Epithelial cell of esophagus (primary cell): ENCODE results near the gene TTBK2.

ENCODE experiments used
- DNase-seq: peaks from one replicate; pipeline ENCODE4 v3.0.0; 2010; ENCODE audit warnings: low read depth
- H3K4me3 ChIP-seq: 2 replicates; pipeline ENCODE4 v1.5.1; 2011; ENCODE audit warnings: mild to moderate bottlenecking, low read length, control low read depth
- CTCF ChIP-seq: IDR thresholded peaks from 2 replicates; pipeline ENCODE4 v1.5.1; 2011; ENCODE audit warnings: low read depth, mild to moderate bottlenecking, low read length, control low read depth, inconsistent platforms; ENCODE audit not compliant: insufficient read depth; ENCODE audit errors: missing control alignments

Gene TTBK2

DNA sequence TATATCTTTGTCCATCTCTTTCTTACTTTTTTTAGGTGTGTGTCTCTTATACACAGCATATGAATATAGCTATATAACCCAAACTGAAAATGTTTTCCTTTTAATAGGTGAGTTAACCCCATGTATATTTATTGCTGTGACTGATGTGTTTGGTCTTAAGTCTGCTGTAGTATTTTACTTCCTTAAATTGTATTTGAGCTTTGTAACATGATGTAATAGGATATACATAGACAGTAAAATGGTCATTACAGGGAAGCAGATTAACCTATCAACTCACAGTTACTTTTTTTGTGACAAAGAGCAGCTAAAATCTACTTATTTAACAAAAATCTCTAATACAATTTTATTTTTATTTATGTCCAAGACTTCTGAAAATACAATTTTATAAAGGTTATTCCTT lies 131.9 kb downstream of the TTBK2 start:
- TF ChIP-seq CTCF = no peak
- no peak overlapping the region for H3K4me3 ChIP-seq
- no peak for DNase-seq

DNA sequence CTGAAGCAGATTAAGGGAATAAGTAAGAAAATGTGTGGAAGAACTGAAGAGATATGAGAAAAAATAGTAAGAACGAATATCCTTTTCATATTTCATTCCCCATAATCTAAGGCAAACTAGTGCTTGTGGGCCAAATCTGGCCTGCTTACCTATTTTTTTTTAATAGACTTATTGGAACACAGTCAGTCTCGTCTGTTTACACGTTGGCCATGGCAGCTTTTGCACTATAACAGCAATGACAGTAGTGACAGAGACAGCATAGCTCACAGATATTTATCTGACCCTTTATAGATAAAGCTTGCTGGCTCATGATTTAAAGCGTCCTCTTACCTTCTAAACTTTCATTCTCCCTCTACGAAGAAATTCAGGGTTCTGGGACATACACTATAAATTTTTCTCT lies 133.6 kb downstream of the TTBK2 start:
- TF ChIP-seq CTCF = no peak
- DNase-seq = no peak
- no peak overlapping the region for H3K4me3 ChIP-seq

- no peak for DNase-seq
- no peak overlapping the region for H3K4me3 ChIP-seq
- no peak for TF ChIP-seq CTCF
Observed at GRCh38 chr15:42785569-42785968, 135.0 kb downstream of the TTBK2 start.

- no peak for DNase-seq
- H3K4me3 ChIP-seq = no peak overlapping the region
- TF ChIP-seq CTCF = no peak
Observed at GRCh38 chr15:42784705-42785104, 135.9 kb downstream of the TTBK2 start.

- H3K4me3 ChIP-seq = no peak overlapping the region
- no peak for TF ChIP-seq CTCF
- DNase-seq = no peak
Observed at GRCh38 chr15:42782716-42783115, 137.9 kb downstream of the TTBK2 start.

GRCh38 chr15:42775416-42775815 lies 145.2 kb downstream of the TTBK2 start:
- TF ChIP-seq CTCF = no peak
- DNase-seq = no peak
- no peak overlapping the region for H3K4me3 ChIP-seq

- no peak for TF ChIP-seq CTCF
- no peak overlapping the region for H3K4me3 ChIP-seq
- no peak for DNase-seq
Observed at GRCh38 chr15:42772901-42773300, 147.7 kb downstream of the TTBK2 start.
